HG03460 (cell line): ENCODE results near the gene OR7G2.

Experiments
- ATAC-seq: cut with Tn5 transposase; IDR thresholded peaks from one replicate; pipeline ENCODE4 v1.9.1; 2021; ENCODE audit not compliant: unreplicated experiment

Gene OR7G2

GRCh38 chr19:9107375-9107774 lies at the start of gene OR7G2:
Gene OR7G2, minus strand, starts transcription at chr19:9107475. Its CDS starts 4,232 bp downstream, at chr19:9103243.
- ATAC-seq: no peak

GRCh38 chr19:9156304-9156703 lies 49.0 kb upstream of the OR7G2 start:
- no peak for ATAC-seq

GRCh38 chr19:9155591-9155990 lies 48.3 kb upstream of the OR7G2 start:
- no peak for ATAC-seq

- ATAC-seq: no peak
Measured at GRCh38 chr19:9151367-9151766, 44.1 kb upstream of the OR7G2 start.

- no peak for ATAC-seq
Measured at GRCh38 chr19:9150650-9151049, 43.4 kb upstream of the OR7G2 start.

- ATAC-seq: no peak
Measured at GRCh38 chr19:9149997-9150396, 42.7 kb upstream of the OR7G2 start.

- ATAC-seq: no peak
Measured at GRCh38 chr19:9148697-9149096, 41.4 kb upstream of the OR7G2 start.

- ATAC-seq: no peak
Measured at GRCh38 chr19:9146882-9147281, 39.6 kb upstream of the OR7G2 start.

- ATAC-seq: no peak
Measured at GRCh38 chr19:9144920-9145319, 37.6 kb upstream of the OR7G2 start.

GRCh38 chr19:9140159-9140874 lies 33.0 kb upstream of the OR7G2 start, which contains the start of gene ZNF317:
Gene ZNF317, plus strand, starts transcription at chr19:9140397. Its CDS starts 15,620 bp downstream, at chr19:9156017.
- peak; percentile 96 for ATAC-seq

GRCh38 chr19:9139609-9140158 lies 32.4 kb upstream of the OR7G2 start:
- peak; percentile 11 for ATAC-seq

- no peak for ATAC-seq
Measured at GRCh38 chr19:9132422-9132821, 25.1 kb upstream of the OR7G2 start.

- ATAC-seq: no peak
Measured at GRCh38 chr19:9130965-9131364, 23.7 kb upstream of the OR7G2 start.

- ATAC-seq: no peak
Measured at GRCh38 chr19:9128171-9128570, 20.9 kb upstream of the OR7G2 start.

GRCh38 chr19:9126900-9127405 lies 19.7 kb upstream of the OR7G2 start, which contains the start of gene OR7G3:
Gene OR7G3, minus strand, starts transcription at chr19:9126950. Its CDS starts 0 bp downstream, at chr19:9126950.
- no peak for ATAC-seq

- no peak for ATAC-seq
Measured at GRCh38 chr19:9116547-9116946, 9.3 kb upstream of the OR7G2 start.

GRCh38 chr19:9115307-9115813 lies 8.1 kb upstream of the OR7G2 start, which contains the start of gene OR7G1:
Gene OR7G1, minus strand, starts transcription at chr19:9115763. Its CDS starts 0 bp downstream, at chr19:9115763.
- ATAC-seq: no peak

GRCh38 chr19:9109959-9110358 lies 2.7 kb upstream of the OR7G2 start:
- no peak for ATAC-seq

- ATAC-seq: no peak
Measured at GRCh38 chr19:9086761-9087160, 20.5 kb downstream of the OR7G2 start, which contains the start of gene OR1M1. Gene OR1M1, plus strand, starts transcription at chr19:9087061. Its CDS starts 6,184 bp downstream, at chr19:9093245.

- no peak for ATAC-seq
Measured at GRCh38 chr19:9078651-9079050, 28.6 kb downstream of the OR7G2 start.

GRCh38 chr19:9076901-9077300 lies 30.4 kb downstream of the OR7G2 start:
- no peak for ATAC-seq
